Stimulated activated CD4-positive, alpha-beta T cell treated with anti-CD3 and anti-CD28 coated beads, Interleukin-4, amount 100 ng/mL, for 48 hours (primary cell): ENCODE results near the gene C1orf167.

Experiments used
- DNase-seq, 2 donors: peaks; one replicate each; pipeline ENCODE4 v3.0.0-alpha.2; 2020; ENCODE audit warnings: low read depth in 2 of 2

Gene C1orf167

DNA sequence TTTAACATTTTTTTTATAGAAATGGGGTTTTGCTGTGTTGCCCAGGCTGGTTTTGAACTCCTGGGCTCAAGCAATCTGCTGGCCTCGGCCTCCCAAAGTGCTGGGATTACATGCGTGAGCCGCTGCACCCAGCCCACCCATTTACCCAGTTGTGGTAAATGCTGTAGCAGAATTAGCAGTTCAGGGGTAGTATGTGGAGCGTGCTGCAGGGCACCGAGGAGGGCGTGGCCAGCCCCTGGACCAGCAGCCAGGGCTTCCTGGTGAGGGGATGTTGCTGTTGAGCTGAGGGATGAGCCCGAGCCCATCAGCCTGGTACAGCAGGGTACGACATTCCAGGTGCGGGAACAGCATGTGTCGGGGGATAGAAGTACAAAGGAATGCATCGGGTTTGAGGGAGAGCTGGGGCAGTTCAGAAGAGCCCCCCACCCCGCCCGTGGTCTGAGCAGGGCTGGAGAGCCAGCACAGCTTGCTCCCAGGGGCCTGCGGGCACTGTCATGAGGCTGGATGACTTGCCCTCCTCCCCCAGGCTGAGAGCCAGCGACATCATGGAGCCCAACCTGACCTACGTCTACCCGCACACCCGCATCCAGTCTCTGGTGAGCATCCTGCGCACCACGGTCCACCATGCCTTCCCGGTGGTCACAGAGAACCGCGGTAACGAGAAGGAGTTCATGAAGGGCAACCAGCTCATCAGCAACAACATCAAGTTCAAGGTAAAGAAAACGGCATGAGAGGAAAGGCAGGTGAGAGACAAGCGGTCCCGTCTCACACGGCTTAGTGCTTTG lies 73.6 kb downstream of the C1orf167 start:
- DNase-seq, result no peak

- no peak for DNase-seq
These were observed 75.2 kb downstream of the C1orf167 start for GRCh38 chr1:11836955-11837766.

DNA sequence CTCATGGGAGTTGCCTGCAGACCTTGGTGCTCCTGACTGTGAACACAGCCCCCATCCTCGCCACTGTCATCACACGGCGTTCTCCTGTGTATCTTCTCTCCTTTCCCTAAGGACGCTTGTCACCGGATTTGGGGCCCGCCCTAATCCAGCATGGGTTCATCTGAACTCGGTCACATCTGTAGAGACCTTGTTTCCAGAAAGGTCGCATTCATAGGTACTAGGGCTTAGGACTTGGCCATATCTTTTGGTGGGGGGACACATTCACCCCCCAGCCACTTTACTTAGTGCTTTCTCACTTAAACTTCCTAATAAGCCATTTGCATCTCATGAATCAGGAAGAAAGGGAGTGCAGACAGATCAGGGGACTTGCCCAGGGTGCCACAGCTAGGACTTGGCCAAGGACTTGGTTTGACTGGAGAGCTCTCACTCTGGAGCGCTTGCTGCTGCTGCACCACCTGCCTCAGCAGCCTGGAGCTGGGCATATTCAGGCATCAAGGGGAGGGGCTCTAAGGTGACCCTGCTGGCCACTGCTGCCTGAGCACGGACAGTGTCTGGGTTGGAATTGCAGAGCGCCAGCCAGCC lies 75.9 kb downstream of the C1orf167 start:
- no peak for DNase-seq

- DNase-seq, result peak; percentile 64 to 67
These were observed 76.6 kb downstream of the C1orf167 start for GRCh38 chr1:11838349-11839272.
